Heart left ventricle (tissue), 16 donors: ENCODE measurements around the gene NECTIN4. TPM values are rescaled to one million over a fixed set of nuclear protein-coding genes. Genes with fewer than 3 reads are reported as not detected.

Experiments
- ATAC-seq, 4 donors: fragments of 200-7000 bp; cut with Tn5 transposase; one replicate each; pipeline ENCODE4 v1.9.1; 2020 to 2022; ENCODE audit warnings: moderate library complexity in 4 of 4, mild to moderate bottlenecking in 3 of 4, moderate number of reproducible peaks in 1 of 4
- DNase-seq, 5 donors: peaks; one replicate each; pipeline ENCODE4 v3.0.0-alpha.2; 2020
- H3K27ac ChIP-seq, 12 donors: fragments of 200-600 bp; sonication (generic) in 4 of 12; one replicate each; pipeline versions ENCODE4 v1.5.0 to v1.8.0; 2016 to 2022; ENCODE audit warnings: mild to moderate bottlenecking in 2 of 12
- H3K27me3 ChIP-seq, 9 donors: fragments of 200-600 bp; sonication (generic) in 2 of 9; one replicate each; pipeline versions ENCODE4 v1.5.1 to v1.8.0; 2016 to 2022; ENCODE audit warnings: mild to moderate bottlenecking in 3 of 9
- H3K36me3 ChIP-seq, 9 donors: fragments of 200-600 bp; sonication (generic) in 2 of 9; one replicate each; pipeline versions ENCODE4 v1.5.0 to v1.8.0; 2018 to 2022; ENCODE audit warnings: mild to moderate bottlenecking in 2 of 9
- H3K4me1 ChIP-seq, 12 donors: fragments of 200-600 bp; sonication (generic) in 4 of 12; one replicate each; pipeline versions ENCODE4 v1.5.0 to v1.8.0; 2016 to 2022; ENCODE audit warnings: mild to moderate bottlenecking in 3 of 12
- H3K4me3 ChIP-seq, 12 donors: fragments of 200-600 bp; sonication (generic) in 4 of 12; one replicate each; pipeline versions ENCODE4 v1.5.0 to v1.8.0; 2017 to 2022; ENCODE audit warnings: mild to moderate bottlenecking in 9 of 12, moderate library complexity in 4 of 12
- H3K9me3 ChIP-seq, 12 donors: fragments of 200-600 bp; sonication (generic) in 4 of 12; one replicate each; pipeline versions ENCODE4 v1.5.0 to v1.8.0; 2016 to 2022; ENCODE audit warnings: mild to moderate bottlenecking in 1 of 12
- CTCF ChIP-seq, 12 donors: fragments of 200-600 bp; sonication (generic) in 4 of 12; IDR thresholded peaks; one replicate each; pipeline versions ENCODE4 v1.5.0 to v1.8.0; 2018 to 2022; ENCODE audit warnings: antibody characterized with exemption in 12 of 12, mild to moderate bottlenecking in 5 of 12
- POLR2A ChIP-seq, 2 donors: fragments of 450-650 bp; IDR thresholded peaks; one replicate each; pipeline ENCODE4 v1.6.1; 2017; ENCODE audit warnings: antibody characterized with exemption in 2 of 2, mild to moderate bottlenecking in 2 of 2, moderate library complexity in 2 of 2
- WGBS, 4 donors: extraction: QIAGEN DNeasy Blood & Tissue Kit in 2 of 4; methylation state at CpG; one replicate each; pipeline versions ENCODE4 v1.1.5 to v1.1.7; 2013 to 2018; 5-methylcytosine and 5-hydroxymethylcytosine counted together
- intact Hi-C, 10 donors: fragments of 100-400 bp; cut with DNase I; formaldehyde crosslinking; loops; one replicate each; pipeline versions ENCODE4 v1.11.1 to v1.14.2; 2022
- polyA plus RNA-seq, 2 donors: library from polyadenylated mRNA; stranded (reverse); fragments of 200-250 nt; gene quantifications; one replicate each; pipeline ENCODE4 v1.2.3, GENCODE V29; 2013
- total RNA-seq, 9 donors: library from RNA; depleted of rRNA in 2 of 9; stranded (reverse); fragments of >200 nt in 2 of 9; fragmentation: NEBNext Ultra II Directional in 3 of 9; extraction: Animal tissue kit (Norgen Biotek cat#: 25700) in 3 of 9; gene quantifications; one replicate each; pipeline versions ENCODE4 v1.1.0 to v1.2.4, GENCODE V29; 2016 to 2023
- donor health status: ischemic (EF 13 %, LVEDD 7.1; RV severe dilation, severe dysfunction).
- donor health status: healthy with polysubstance abuse.
- donor health status: DM: no; HTN: yes; CAD: no.
- donor health status: DM: no; HTN: no; CAD: no.
- donor health status: ischemic (EF 25% LVEDD 6.9; RV normal size, moderate dysfunction).
- donor health status: ischemic (EF 25% LVEDD 5.7; RV mildly dilated, moderate dysfunction).
- donor health status: healthy.
- donor health status: DM: yes; HTN: yes; CAD: no.
- donor health status: ischemic (EF 35%, LVEDD 5.7; RV mildly dilated, moderate dysfunction).
- donor health status: nonischemic (EF 11% LVEDD 7.7; RV severe dilation, severe dysfunction).
- donor health status: DM: yes; HTN: yes; CAD: no.
- donor health status: PGD.
- donor health status: ischemic (EF 29% LVEDD 5.4; RV normal size, mild dysfunction).
- donor health status: nonischemic (EF 23%, LVEDD 6.1; RV moderate dilation, normal function).

Gene NECTIN4
- total and polyA plus RNA-seq, 11 donors = 0.03 to 0.53 (median 0.07) TPM; not detected in 8

GRCh38 chr1:161077426-161077825 lies 11.9 kb downstream of the NECTIN4 start:
- TF ChIP-seq CTCF (IDR thresholded peaks at IDR 0.05) = no peak
- no peak for TF ChIP-seq POLR2A (IDR thresholded peaks at IDR 0.05)
- DNase-seq (no peak), ATAC-seq (no peak)
- no peaks in the 10 kb centered on the region for H3K9me3 ChIP-seq
- H3K4me3 ChIP-seq = no peak overlapping the region
- intact Hi-C loops = no loop called here
- H3K36me3 ChIP-seq = no peaks in the 10 kb centered on the region
- WGBS, 4 donors = 64 to 81% (median 79%) methylated on average over 6 to 9 of the region's 9 CpGs
- peaks cover 0 to 3% (median 0%) of the 10 kb centered on the region in 12 donors for H3K4me1 ChIP-seq
- H3K27me3 ChIP-seq = peaks cover 0 to 5% (median 0%) of the 10 kb centered on the region in 9 donors
- no peak overlapping the region for H3K27ac ChIP-seq

GRCh38 chr1:161076410-161076809 lies 12.9 kb downstream of the NECTIN4 start:
- Histone ChIP-seq H3K27me3 (peaks cover 0 to 5% (median 0%) of the 10 kb centered on the region in 9 donors), H3K27ac (no peak overlapping the region), H3K36me3 (no peaks in the 10 kb centered on the region), H3K4me1 (peaks cover 0 to 4% (median 0%) of the 10 kb centered on the region in 12 donors), H3K4me3 (no peak overlapping the region), H3K9me3 (no peaks in the 10 kb centered on the region)
- ATAC-seq (no peak), DNase-seq (no peak)
- no peak for TF ChIP-seq POLR2A (IDR thresholded peaks at IDR 0.05)
- intact Hi-C loops = no loop called here

- 72 to 82% (median 80%) methylated on average over 11 to 12 of the region's 12 CpGs for WGBS, 4 donors
- no peak overlapping the region for H3K27ac ChIP-seq
- DNase-seq = no peak
- intact Hi-C loops = no loop called here
- H3K4me1 ChIP-seq = peaks cover 0 to 16% (median 0%) of the 10 kb centered on the region in 12 donors
- ATAC-seq = no peak
- no peak overlapping the region for H3K4me3 ChIP-seq
- TF ChIP-seq POLR2A (IDR thresholded peaks at IDR 0.05) (no peak), CTCF (IDR thresholded peaks at IDR 0.05) (no peak)
- H3K36me3 ChIP-seq = no peaks in the 10 kb centered on the region
- H3K27me3 ChIP-seq = peaks cover 0 to 4% (median 0%) of the 10 kb centered on the region in 9 donors
- H3K9me3 ChIP-seq = no peaks in the 10 kb centered on the region
Measured at GRCh38 chr1:161074676-161075368, 14.5 kb downstream of the NECTIN4 start.

GRCh38 chr1:161073474-161074121 lies 15.8 kb downstream of the NECTIN4 start:
- no peak for ATAC-seq
- 70 to 89% (median 80%) methylated on average over 4 to 7 of the region's 7 CpGs for WGBS, 4 donors
- no peak overlapping the region for H3K27ac ChIP-seq
- no peak for DNase-seq
- intact Hi-C loops = no loop called here
- peaks cover 0 to 16% (median 0%) of the 10 kb centered on the region in 12 donors for H3K4me1 ChIP-seq
- no peaks in the 10 kb centered on the region for H3K9me3 ChIP-seq
- H3K36me3 ChIP-seq = no peaks in the 10 kb centered on the region
- H3K27me3 ChIP-seq = no peaks in the 10 kb centered on the region
- no peak overlapping the region for H3K4me3 ChIP-seq
- TF ChIP-seq CTCF (IDR thresholded peaks at IDR 0.05) (no peak), POLR2A (IDR thresholded peaks at IDR 0.05) (no peak)
